GM12892 (cell line): ENCODE data around the gene CCDC24.

ENCODE experiments used
- POLR2A ChIP-seq: IDR thresholded peaks from 2 replicates; pipeline ENCODE4 v1.6.1; 2011; ENCODE audit warnings: low read depth, low read length, control low read depth
- POLR2AphosphoS5 ChIP-seq: IDR thresholded peaks from 2 replicates; pipeline ENCODE4 v1.6.1; 2011; ENCODE audit warnings: low read depth, low read length, control low read depth

DNA sequence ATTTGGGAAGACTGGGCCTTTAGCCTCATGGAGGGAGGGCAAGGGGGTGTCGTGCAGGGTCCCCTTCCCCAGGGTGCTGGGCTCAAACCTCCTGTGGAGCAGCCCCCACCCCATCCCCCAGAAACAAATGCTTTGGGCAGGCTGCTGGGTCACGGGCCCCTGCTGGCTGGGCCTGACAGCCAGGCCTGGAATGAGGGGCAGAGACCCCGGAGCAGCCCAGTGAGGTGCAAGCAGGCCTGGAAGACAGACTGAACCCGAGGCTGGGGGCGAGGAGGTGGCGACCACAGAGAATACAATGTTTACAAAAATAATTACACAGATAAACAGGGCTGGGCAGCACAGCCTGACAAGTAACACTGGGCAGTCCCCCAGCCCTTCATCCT lies 5.3 kb downstream of the CCDC24 start:
- TF ChIP-seq POLR2A = no peak
- TF ChIP-seq POLR2AphosphoS5 = no peak
